Lower lobe of right lung (tissue), 2 donors: ENCODE measurements around the gene CTNNA3. TPM values are rescaled to one million over a fixed set of nuclear protein-coding genes. Genes with fewer than 3 reads are reported as not detected.

ENCODE experiments used
- ATAC-seq, 2 donors: fragments of 200-7000 bp; cut with Tn5 transposase; one replicate each; pipeline ENCODE4 v1.9.1; 2020 to 2022; ENCODE audit warnings: mild to moderate bottlenecking in 2 of 2, moderate library complexity in 2 of 2
- DNase-seq: peaks from one replicate; pipeline ENCODE4 v3.0.0-alpha.2; 2020
- H3K27ac ChIP-seq: fragments of 200-600 bp; one replicate; pipeline ENCODE4 v1.8.0; 2022
- H3K27me3 ChIP-seq: fragments of 200-600 bp; one replicate; pipeline ENCODE4 v1.8.0; 2022; ENCODE audit warnings: low read depth
- H3K36me3 ChIP-seq: fragments of 200-600 bp; one replicate; pipeline ENCODE4 v1.8.0; 2022; ENCODE audit warnings: mild to moderate bottlenecking
- H3K4me1 ChIP-seq: fragments of 200-600 bp; one replicate; pipeline ENCODE4 v1.8.0; 2022
- H3K4me3 ChIP-seq: fragments of 200-600 bp; one replicate; pipeline ENCODE4 v1.8.0; 2022; ENCODE audit warnings: mild to moderate bottlenecking
- H3K9me3 ChIP-seq: fragments of 200-600 bp; one replicate; pipeline ENCODE4 v1.8.0; 2022
- intact Hi-C: fragments of 100-400 bp; cut with DNase I; formaldehyde crosslinking; loops from one replicate; pipeline ENCODE4 v1.11.0; 2022
- total RNA-seq: library from RNA; stranded (reverse); fragmentation: NEBNext Ultra II Directional; extraction: Animal tissue kit (Norgen Biotek cat#: 25700); gene quantifications from one replicate; pipeline ENCODE4 v1.2.1, GENCODE V29; 2021
- TF ChIP-seq, protein P1 (sequence below): fragments of 200-600 bp; IDR thresholded peaks from one replicate; pipeline ENCODE4 v1.8.0; 2022; ENCODE audit warnings: antibody characterized with exemption, mild to moderate bottlenecking
- donor health status: DM: no; HTN: yes; CAD: no; lungs with severe emphysema.

CTNNA3 gene
- total RNA-seq, 1 donor from 2014 or later: not detected

DNA sequence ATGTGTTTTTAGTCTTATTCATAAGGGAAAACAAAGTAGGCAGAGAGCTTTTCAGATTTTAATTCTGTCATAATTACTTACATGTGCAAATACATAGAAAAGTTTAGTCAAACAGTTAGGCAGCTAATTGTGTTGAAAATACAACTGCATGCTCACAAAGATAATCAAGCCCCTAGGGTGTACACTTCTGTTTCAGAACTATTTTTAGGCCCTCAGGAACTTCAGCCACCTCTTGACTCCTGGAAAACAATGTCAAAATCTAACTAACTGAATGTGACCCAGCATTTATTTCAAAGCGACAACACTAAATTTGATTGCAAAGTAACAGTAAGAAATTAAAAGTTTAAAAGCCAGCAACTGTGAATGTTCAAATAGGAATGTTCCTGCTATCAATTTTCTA, 1369.1 kb downstream of the CTNNA3 start:
- no peaks in the 10 kb centered on the region for H3K9me3 ChIP-seq
- ATAC-seq (no peak), DNase-seq (no peak)
- no peaks in the 10 kb centered on the region for H3K36me3 ChIP-seq
- H3K27me3 ChIP-seq: no peaks in the 10 kb centered on the region
- intact Hi-C loops: no loop called here
- no peak overlapping the region for H3K4me3 ChIP-seq
- TF ChIP-seq, protein P1, sequence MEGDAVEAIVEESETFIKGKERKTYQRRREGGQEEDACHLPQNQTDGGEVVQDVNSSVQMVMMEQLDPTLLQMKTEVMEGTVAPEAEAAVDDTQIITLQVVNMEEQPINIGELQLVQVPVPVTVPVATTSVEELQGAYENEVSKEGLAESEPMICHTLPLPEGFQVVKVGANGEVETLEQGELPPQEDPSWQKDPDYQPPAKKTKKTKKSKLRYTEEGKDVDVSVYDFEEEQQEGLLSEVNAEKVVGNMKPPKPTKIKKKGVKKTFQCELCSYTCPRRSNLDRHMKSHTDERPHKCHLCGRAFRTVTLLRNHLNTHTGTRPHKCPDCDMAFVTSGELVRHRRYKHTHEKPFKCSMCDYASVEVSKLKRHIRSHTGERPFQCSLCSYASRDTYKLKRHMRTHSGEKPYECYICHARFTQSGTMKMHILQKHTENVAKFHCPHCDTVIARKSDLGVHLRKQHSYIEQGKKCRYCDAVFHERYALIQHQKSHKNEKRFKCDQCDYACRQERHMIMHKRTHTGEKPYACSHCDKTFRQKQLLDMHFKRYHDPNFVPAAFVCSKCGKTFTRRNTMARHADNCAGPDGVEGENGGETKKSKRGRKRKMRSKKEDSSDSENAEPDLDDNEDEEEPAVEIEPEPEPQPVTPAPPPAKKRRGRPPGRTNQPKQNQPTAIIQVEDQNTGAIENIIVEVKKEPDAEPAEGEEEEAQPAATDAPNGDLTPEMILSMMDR: no peak
- H3K4me1 ChIP-seq: no peaks in the 10 kb centered on the region
- H3K27ac ChIP-seq: no peak overlapping the region

DNA sequence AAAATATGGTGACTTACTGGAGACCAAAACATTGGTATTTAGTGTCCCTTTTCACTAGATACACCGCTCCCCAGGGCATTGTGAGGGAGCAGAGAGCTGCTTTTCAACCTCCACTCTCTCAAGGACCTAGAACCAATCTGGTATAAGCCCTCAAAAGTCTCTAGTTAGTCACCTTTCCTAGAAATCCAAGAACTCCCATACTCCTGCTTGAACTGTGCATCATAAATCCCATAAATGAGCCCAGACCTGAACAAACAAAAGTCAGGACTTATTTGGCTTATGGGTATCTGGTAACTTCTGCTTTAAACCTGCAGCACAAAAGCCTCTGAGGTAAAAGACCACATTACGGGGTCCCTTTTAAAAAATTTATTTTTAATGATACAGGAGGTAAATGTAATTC, 1373.2 kb downstream of the CTNNA3 start:
- no peak overlapping the region for H3K27ac ChIP-seq
- no peak for DNase-seq

DNA sequence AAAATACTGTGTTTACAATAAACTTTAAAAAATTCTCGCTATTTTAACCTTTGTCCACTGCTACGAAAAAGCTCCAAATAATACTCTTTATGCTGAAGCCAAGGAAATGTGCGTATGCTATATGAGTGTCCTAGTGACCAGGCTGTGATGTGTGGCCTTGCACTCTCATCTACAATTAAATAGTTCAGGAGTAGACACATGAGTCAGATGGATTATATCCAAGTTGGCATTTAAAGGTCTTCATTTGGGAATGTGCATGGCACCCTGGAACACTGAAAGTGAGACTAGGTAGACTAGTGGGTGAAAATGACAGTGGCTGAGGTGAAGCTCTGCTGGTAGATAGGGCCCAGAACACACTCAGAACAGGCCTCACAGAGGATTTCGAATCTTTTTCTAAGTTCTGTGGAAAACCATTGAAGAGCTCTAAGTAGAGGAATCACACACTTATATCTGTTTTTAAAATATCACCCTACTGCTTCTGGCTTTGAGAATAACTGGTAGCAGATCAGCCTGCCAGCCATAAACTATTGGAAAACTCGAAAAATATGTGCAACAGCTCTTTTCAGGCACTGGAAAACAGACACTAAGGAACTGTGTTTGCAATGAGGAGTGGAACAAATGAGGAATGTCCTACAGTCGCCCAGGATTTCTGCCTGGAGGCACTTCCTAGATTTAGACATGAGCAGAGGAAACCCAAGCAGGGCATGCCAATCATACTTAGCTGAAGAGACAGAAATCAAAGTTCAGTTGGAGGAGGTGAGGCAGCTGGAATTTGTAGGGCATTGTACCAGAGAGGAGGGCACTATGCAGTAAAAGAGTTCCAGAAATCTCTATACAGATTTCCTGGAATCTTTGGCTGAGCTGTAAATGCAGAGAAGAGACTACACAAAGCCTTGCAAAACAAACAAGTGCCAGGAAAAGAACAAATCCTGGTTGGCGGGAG, 1374.0 kb downstream of the CTNNA3 start:
- no peak overlapping the region for H3K4me3 ChIP-seq
- intact Hi-C loops: no loop called here
- H3K9me3 ChIP-seq: no peaks in the 10 kb centered on the region
- no peaks in the 10 kb centered on the region for H3K36me3 ChIP-seq
- DNase-seq (no peak), ATAC-seq (no peak)
- TF ChIP-seq, protein P1: no peak
- H3K4me1 ChIP-seq: no peaks in the 10 kb centered on the region
- H3K27me3 ChIP-seq: no peaks in the 10 kb centered on the region
- no peak overlapping the region for H3K27ac ChIP-seq

More for the DNA sequence above, 1373.2 kb downstream of the CTNNA3 start:
- H3K4me1 ChIP-seq: no peaks in the 10 kb centered on the region
- intact Hi-C loops: no loop called here
- H3K27me3 ChIP-seq: no peaks in the 10 kb centered on the region
- TF ChIP-seq, protein P1: no peak
- no peak for ATAC-seq
- no peaks in the 10 kb centered on the region for H3K9me3 ChIP-seq
- H3K36me3 ChIP-seq: no peaks in the 10 kb centered on the region
- H3K4me3 ChIP-seq: no peak overlapping the region

DNA sequence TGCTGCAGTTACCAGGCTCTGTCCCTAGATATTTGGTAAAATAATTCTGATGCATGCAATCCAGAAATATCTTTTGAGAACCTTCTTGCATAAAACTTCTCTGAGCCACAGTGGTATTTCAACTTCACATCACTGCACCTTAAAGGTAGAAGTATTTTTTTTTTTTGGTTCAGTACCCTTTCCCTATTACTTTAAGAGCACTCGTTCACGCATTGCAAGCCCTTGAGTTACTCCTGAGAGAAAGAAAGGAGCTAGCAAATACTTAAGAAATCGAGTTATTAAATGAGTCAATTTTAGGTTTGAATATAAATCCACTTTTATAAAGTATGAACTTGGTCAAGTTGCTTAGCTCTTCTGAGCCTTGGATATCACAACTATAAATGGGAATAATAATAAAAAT, 1377.2 kb downstream of the CTNNA3 start:
- no peak overlapping the region for H3K27ac ChIP-seq
- TF ChIP-seq, protein P1: no peak
- ATAC-seq (no peak), DNase-seq (no peak)
- no peaks in the 10 kb centered on the region for H3K9me3 ChIP-seq
- H3K4me1 ChIP-seq: no peaks in the 10 kb centered on the region
- no peak overlapping the region for H3K4me3 ChIP-seq
- intact Hi-C loops: no loop called here
- H3K36me3 ChIP-seq: no peaks in the 10 kb centered on the region
- no peaks in the 10 kb centered on the region for H3K27me3 ChIP-seq

DNA sequence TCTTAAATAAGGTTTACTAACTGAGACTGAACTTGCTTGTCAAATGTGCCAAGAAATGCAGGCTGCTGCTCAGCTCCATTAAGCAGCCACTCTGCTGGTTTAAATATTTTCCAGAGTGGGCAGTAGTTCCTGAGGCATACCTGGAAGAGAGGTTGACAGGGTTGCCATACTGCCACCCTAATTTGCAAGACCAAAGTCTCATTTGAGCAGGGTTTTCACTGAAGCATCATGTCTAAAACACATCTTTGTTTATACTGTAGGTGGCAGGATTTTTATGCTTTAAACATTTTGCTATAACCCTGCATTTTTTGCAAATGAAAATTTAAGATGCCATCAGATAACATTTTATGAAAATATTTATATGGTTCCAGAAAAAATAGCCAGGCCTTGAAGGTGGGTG, 1388.2 kb downstream of the CTNNA3 start:
- TF ChIP-seq, protein P1: no peak
- Histone ChIP-seq H3K36me3 (no peaks in the 10 kb centered on the region), H3K27me3 (no peaks in the 10 kb centered on the region), H3K9me3 (no peaks in the 10 kb centered on the region), H3K4me1 (no peaks in the 10 kb centered on the region), H3K4me3 (no peak overlapping the region), H3K27ac (no peak overlapping the region)
- no peak for ATAC-seq
- DNase-seq: no peak
- intact Hi-C loops: no loop called here
